Measurements from ENCODE around the gene SLC35F1.
"Not testable (repeated sequence)": the region's sequence is repeated elsewhere in the genome, so short reads cannot be mapped to it uniquely, and the experiment has no call there.

Gene SLC35F1

DNA sequence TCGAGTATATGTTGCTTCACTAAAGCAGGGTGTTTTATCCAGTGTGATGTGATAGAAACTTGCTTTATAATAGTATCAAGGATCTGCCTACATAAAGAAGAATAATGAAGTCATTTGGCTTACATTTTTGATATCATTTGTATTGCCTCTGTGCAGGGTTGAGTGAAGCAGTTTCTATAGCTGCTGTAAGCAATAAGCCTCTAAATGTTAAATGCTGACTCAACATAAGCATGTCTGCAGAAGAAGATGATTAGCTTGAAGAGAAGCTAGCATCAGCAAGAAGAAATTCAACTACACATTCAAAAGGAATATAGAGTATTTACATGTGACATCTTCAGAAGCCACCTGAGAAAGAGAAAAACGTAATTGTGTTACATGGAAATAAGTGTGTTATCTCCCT lies 17.6 kb downstream of the SLC35F1 start:
- DNase-seq, result no peak

DNA sequence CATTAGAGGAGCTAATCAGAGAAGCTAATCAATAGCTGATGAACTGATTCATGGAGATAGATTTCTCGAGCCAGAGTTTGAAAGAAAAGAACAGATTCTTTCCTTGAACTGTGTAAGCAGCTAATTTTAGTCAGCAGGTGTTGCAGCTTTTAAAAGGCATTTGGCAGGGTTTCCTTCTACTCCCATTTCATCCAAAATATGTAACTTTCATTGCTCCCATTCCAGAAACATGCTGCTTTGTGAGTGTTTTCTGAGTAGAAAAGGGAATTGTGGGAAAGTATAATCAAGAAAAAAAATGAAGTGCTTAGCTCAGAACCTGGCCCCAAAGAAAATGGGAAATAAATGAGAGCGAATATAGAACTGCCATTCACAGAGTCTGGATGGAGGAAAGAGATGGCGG lies 20.8 kb downstream of the SLC35F1 start:
- no peak for DNase-seq

DNA sequence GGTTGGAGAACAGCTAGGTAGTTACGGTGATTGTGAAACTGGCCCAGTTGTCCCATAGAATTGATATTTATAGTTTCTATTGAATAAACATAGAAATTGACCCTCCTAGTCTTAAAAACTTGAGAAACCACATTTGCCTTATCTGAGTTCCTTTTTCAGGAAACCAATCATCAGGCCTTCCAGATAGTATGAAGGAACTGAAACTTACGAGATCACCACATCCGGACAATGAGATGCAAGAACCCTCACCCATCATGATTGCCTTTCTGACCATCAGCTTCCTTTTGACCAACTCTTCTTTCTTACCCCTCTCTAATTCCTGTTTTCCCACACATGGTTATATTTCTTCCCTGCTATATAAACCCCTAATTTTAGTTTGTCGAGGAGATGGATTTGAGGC lies 21.8 kb downstream of the SLC35F1 start:
- no peak for DNase-seq

DNA sequence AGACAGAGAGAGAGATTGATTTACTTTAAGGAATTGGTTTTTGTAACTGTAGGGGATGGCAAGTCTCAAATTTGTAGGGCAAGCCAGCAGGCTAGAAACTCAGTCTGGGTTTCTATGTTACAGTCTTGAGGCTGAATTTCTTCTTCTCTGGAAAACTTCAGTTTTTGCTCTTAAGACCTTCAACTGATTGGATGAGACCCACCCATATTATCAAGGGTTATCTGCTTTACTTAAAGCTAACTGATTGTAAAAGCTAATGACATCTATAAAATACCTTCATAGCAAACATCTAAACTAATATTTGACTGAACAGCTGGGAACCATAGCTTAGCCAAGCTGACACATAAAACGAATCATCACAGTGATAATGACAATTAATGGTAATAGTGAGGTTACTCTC lies 22.4 kb downstream of the SLC35F1 start:
- no peak for DNase-seq

DNA sequence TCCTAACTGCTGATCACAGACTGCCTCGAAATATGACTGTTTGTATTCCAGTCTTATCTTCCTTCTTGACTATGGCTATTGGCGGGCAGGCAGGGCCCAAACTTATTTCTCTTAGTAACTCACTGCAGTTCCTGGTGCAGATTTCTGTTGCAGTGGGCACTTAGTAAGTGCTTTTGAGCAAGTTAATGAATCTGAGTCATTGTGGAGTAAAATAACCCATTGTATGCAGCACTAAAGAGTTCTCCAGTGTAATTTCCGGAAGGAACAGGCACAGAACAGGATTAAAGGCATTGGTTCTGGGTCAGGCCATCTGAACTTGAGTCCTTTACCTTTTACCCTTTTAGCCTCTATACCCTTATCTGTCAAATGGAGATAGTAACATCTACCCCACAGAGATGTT lies 23.6 kb downstream of the SLC35F1 start:
- no peak for DNase-seq

DNA sequence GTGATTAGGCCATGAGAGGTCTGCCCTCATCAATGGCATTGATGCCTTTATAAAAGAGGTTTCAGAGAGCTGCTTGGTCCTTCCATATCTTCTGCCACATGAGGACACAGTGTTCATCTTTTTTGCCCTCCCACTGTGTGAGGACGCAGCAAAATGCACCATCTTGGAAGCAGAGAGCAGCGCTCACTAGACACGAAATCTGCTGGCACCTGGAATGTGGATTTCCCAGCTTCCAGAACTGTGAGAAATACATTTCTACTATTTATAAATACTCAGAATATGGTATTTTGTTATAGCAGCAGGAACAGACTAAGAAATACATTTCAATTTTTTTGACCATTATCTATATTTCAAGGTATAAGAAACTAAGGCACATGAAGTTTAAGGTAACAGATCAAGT lies 24.9 kb downstream of the SLC35F1 start:
- no peak for DNase-seq

DNA sequence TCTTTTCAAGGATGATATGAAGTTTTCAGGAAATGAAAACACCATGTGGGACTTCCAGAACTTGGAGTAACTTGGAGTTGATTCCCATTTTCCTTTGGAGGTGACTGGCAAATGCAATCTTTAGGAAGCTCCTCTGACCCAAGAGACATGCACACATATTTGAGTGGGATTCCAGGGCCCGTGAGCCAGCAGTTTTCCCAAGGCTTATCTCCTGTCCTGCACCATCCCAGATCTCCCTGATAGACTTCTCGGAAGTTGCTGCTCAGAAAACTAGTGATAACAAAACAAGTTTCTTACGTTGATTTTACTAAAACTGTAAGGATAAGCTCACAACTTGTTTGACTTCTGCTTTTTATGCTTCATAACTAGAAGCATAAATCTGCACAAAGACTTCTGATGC lies 25.6 kb downstream of the SLC35F1 start:
- DNase-seq, result no peak

DNA sequence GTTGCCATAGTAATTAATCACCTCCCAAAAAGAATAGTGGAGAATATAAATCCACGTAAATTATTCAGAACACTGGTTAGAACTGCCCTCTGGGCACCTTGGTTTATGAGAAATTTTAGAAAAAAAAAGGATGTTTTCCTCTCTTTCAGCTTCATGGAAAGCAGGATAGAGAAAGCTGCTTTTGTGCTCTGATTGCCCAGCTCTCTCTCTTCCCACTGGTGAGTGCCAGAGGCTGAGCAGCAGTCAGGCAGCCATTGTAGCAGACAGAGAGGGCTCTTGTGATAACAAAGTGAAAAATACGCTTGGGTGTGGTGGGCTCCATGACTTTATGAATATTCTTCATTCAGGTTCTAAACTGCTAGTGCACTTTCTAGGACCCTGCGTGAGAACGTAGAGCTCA lies 26.4 kb downstream of the SLC35F1 start:
- DNase-seq, result peak in 23 of 58 donors; percentile 1 to 49 (median 14)

DNA sequence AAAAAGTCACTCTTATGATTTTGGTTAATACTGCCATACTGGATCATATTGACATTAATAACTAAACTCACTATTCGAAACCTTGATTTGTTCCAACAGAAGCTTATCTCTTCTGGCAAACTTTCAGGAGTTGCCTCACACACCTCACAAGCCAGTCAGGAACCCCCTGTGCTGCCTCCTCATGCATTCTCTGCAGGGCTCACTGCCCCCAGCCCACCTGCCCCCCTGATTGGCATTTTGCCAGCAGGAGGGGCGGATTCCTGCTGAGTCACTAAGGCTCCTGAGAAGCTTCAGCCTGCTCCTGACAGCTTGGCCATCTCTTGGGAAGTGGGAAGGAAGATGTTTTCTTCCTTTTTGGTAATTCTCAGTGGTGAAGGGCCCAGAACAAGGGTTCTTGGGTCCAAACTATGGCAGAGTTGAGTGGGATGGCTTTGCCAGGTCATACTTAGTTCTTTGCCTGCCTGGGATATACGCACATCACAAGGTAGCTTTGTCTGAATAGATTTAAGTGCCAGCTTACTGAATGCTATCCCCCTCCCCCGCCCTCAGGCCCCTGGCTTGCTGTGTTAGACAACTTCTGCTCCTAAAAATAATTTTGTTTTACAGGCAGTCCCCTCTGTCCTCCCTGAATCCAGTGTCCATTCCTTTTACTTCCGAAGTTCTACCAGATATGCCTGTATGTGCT lies 31.4 kb downstream of the SLC35F1 start:
- peak in 1 of 58 donors; percentile 16 for DNase-seq

DNA sequence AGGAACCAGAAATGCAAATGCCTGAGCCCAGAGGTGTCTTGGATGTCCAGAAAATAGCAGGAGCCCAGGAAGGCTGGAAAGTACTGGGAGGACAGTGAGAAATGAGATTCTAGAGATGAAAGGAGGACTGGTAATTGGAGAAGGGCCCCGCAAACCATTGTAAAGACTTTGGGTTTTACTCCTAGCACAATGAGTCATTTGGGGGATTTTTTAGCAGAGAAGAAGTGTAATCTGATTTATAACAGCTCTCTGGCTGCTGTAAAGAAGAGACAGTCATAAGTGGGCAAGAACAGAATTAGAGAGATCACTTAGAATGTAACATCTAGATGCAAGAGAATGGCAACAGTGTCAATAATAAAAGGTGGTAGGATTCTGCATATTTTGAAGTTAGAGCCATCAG lies 40.2 kb downstream of the SLC35F1 start:
- DNase-seq, result no peak

DNA sequence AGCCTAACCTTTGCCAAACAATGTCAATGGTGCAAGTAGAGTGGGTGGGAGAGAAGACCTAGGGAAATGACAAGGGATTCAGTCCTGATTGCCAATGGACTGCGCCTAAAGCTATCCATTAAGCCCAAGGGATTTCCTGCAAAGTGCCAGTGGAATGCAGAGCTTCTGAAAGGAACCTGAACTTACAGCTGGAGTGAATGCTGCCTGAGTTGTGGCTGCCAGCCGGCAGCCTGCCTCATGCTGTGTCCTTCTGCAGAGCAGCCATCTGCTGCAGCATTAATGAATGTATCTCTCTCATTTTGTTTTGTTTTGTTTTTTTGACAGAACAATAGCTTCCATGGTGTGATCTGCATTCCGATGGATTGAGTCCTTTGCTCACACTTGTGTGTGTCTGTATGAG lies 44.7 kb downstream of the SLC35F1 start:
- DNase-seq, result peak in 13 of 58 donors; percentile 1 to 35 (median 17)

DNA sequence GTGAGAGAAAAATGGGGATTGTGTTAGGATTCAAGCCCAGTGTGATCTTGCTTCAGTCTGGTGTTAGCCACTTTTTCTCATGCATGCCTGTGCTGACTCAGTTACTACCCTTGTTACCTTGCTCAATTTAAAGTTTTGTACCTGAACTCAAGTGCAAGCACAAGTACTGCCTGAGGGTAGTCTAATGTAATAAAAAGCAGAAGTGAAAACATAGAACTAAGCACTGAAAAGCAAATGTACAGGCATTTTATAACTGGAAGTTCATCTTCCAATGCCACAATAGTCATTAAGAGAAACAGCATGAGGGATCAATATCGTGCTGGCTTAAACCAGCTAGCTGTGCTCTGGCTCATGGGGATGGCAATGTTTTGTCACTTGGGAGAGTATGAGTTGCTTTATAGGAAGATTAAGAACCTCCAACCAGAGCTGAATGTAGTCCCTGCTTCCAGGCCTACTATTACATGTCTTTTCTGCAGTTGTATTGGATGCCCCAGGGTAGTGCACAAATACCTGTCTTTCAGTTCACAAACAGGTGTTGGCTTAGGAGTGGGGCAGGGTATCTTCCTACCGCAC lies 48.7 kb downstream of the SLC35F1 start:
- no peak for DNase-seq

DNA sequence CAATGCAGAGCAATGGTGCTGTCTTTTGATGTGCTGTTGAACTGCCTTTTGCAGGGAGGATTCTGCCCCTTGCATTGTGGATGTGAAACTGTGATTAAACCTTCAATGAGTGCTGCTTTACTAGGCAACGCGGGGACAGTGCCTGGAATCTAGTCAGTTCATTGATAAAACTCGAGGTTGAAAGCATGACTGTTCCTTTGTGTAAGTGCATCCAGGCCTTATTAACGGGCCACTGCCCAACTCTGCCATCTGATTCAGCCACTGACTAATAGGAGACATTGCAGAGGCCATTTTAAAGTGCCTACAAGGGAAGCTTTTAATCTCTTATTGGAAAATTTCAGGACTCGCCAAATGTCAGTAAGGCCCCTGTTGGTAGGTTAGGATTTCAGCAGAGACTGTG lies 49.3 kb downstream of the SLC35F1 start:
- peak in 42 of 58 donors; percentile 1 to 83 (median 39) for DNase-seq

DNA sequence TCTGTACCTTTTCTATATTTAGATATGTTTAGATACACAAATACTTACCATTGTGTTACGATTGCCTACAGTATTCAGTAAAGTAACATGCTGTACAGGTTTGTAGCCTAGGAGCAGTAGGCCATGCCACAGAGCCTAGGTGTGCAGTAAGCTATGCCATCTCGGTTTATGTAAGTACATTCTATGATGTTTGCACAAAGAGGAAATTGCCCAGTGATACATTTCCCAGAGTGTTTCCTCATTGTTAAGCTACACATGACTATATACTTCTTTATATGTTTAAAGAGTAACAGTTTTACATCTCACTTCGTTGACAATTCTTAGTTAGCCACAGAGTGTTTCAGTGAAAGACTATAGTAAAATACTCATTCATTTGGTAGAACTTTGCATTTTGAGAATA lies 51.5 kb downstream of the SLC35F1 start:
- DNase-seq, result no peak

DNA sequence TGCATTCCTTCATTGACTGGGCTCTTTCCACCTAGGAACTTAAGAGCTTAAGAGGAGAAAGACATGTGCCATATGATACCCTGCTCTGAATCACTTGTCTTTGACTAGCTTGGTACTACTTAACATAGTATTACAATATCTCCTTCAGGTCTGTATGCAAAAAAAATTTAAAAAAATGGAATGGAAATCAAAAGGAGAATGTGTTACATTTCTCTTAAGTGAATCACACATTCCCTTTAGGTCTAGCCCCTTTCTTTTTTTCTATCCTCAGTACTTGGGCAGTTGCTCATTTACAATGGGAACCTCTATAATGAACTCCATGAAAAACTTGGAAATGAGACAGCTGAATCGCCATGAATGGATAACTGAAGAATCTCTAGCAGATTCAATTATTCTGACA lies 53.8 kb downstream of the SLC35F1 start:
- DNase-seq, result no peak

DNA sequence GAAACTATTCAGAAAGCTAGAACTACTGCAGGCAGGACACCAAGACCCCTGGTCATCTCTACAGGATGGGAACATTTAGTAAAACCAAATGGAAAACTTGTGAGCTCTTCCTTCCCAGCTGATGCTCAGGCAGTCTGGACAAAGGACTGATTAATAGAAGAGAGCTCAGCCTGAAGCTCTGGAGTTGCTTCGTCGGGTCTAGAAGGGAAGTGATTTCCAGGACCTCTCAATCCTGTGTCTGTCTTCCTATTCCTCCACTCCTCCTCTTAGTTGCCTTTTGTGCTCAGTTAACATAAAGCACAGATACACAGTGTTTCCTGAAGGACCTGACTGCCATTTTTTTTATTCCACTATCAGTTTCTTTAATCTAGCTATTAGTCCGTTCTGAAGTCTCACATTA lies 54.2 kb downstream of the SLC35F1 start:
- DNase-seq, result peak in 1 of 58 donors; percentile 33

DNA sequence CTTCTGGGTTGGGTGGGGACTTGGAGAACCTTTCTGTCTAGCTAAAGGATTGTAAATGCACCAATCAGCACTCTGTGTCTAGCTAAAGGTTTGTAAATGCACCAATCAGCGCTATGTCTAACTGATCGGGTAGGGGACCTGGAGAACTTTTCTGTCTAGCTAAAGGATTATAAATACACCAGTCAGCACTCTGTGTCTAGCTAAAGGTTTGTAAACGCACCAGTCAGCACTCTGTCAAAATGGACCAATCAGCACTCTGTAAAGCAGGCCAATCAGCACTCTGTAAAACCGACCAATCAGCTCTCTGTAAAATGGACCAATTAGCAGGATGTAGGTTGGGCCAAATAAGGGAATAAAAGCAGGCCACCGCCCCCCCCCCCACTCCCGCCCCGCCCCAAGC lies 58.7 kb downstream of the SLC35F1 start:
- DNase-seq, result not testable (repeated sequence)

DNA sequence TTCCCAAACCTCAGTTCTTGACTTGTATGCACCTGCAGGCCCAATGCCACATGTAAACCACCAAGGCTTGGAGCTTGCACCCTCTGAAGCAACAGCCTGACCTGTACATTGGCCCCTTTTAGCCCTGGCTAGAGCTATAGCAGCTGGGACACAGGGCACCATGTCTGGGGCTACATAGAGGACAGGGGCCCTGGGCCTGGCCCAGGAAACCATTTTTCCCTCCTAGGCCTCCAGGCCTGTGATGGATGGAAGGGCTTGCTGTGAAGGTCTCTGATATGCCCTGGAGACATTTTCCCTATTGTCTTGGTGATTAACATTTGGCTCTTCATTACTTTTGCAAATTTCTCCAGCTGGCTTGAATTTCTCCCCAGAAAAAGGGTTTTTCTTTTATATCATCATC lies 64.6 kb downstream of the SLC35F1 start:
- DNase-seq, result no peak

DNA sequence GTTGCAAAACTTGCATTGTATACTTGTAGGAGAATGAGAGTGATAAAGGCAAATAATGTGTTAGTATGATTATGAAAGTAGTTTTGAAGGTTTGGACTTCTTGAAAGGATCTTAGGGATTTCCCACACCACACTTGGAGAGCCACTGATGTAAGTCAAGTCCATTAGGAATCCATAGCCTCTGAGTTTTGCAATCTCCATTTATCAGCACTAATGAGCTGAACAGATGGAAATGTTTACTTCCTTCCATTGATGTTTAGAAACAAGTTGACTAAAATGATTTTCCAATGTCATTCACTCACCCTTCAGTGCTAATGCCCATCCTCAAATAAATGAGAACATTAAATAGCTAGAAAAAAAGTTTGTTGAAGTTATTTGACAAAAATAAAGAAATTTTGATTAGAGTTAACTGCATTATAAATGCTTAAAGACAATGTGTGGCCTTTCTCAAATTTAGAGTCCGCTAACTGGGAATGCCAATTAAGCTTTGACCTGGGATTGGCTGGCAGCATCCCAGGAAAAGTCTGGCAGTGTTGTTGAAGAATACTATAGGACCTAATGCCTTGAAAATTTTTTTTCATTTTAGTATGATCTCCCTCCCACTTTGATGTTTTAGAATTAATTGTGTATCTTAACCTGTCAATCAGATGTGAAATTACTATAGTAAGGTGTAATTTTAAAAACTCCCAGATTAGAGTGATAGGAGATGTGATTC lies 68.0 kb downstream of the SLC35F1 start:
- no peak for DNase-seq

DNA sequence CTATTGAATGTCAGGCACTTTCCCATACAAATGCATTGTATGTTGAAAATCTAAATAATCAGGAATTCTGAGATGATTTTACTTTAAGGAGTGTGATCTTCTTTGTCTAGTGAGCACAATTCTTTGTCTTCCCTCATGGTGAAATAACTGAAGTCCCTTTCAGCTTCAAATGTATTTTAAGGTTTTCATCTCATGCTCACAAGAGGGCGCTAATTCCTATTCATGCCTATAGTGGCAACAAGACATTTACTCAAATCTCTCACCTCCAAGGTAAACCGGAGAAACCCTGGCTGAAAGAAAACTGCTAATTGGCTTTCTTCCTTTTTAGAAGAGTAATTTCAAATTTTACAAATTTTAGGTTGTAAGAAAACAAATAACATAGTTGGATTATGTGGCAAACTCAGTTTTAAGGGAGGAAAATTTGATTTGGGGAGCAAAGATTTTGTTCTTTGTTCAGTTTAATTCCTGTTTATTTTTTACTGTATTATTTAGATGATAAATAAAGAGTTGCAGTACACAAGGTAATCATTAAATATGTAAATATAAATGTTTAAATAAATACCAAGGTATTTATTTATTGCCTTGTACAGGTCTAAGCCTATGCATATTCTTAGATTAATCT lies 69.1 kb downstream of the SLC35F1 start:
- DNase-seq, result peak in 3 of 58 donors; percentile 10 to 66 (median 59)

DNA sequence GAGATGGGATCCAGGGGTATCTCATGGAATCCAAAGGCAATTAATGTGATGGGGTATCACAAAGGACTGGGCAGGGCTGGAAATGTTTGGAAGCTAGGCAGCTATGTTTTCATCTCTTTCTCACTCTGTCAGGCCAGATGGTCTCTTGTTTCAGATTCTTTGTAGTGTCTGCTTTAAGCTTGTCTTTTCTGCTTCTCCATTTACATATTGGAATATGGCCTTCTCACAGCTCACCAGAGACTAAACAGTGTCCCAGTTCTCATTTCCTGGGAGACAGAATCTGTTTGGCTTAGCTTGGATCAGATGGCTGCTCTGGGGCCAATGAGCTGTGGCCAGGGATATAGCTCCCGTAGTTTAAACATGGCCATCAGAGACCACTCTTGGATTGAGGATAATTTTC lies 78.9 kb downstream of the SLC35F1 start:
- DNase-seq, result peak in 10 of 58 donors; percentile 0 to 45 (median 8)

DNA sequence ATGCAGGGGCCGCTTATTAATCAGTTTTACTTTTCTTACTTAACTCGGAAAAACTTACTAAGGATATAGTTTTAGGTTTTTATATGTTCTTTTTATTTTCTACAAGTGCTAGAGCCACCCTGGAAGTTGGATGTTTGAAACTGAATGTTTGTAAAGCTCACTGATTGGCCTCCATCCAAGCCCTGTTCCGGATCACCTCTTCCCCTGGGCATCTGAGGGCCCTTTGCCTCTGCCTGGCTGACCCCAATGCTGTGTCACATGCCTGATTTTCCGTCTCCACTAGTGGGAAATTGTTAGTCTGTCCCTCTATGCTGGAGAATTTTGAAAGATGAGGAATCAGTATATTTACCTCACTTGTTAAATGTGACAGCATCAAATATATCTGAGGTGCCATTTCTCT lies 79.3 kb downstream of the SLC35F1 start:
- DNase-seq, result peak in 1 of 58 donors; percentile 1
